Muscle of back (tissue), 11 donors: ENCODE measurements around the gene RAD50. TPM values are rescaled to one million over a fixed set of nuclear protein-coding genes. Genes with fewer than 3 reads are reported as not detected.
"Not testable (repeated sequence)": the region's sequence is repeated elsewhere in the genome, so short reads cannot be mapped to it uniquely, and the experiment has no call there.

Experiments
- DNase-seq, 3 donors: peaks; one replicate each; pipeline versions ENCODE4 v3.0.0 to v3.0.0-alpha.2; 2013
- polyA plus RNA-seq, 10 donors: library from polyadenylated mRNA; unstranded; fragments of 120-200 nt; gene quantifications; one replicate each; pipeline ENCODE4 v1.2.1, GENCODE V29; 2013; ENCODE audit not compliant: insufficient read length in 10 of 10

RAD50 gene
- polyA plus RNA-seq, 10 donors = 19.5 to 28.8 (median 24.3) TPM

GRCh38 chr5:132556153-132556762, 519 bp upstream of the RAD50 start:
- no peak for DNase-seq

DNA sequence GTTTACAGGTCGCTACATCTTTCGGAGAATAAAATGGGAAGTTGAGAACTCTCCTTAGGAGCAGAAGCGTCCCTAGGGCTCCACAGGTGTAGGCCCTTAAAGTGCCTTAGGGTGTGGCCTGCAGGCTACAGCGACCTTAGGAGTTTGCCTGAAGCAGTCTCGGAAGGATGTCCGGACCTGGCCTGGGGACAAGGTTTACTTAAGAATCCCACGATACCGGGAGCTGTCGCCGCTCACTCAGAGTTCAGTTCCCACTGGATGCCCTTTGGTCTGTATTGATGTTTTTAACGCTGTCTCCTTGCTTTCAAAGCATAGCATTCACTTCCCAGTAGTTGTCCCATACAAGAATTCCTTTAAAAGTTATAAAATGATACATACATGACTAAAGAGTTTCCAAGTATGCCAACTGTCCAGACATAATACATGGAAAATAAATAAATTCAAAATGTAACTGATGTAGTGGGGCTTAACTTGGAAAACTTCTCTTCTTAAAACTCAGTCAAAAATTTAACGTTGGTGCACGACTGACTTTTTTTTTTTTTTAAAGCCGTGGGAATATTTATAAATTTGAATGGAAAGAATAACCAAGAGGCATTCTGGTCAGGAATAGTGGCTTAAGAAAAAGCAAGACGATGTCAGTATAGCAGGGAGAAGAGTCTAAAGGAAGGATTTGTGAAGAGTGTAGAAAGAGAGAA, 848 bp downstream of the RAD50 start:
- peak in 2 of 3 donors; percentile 25 to 34 for DNase-seq

DNA sequence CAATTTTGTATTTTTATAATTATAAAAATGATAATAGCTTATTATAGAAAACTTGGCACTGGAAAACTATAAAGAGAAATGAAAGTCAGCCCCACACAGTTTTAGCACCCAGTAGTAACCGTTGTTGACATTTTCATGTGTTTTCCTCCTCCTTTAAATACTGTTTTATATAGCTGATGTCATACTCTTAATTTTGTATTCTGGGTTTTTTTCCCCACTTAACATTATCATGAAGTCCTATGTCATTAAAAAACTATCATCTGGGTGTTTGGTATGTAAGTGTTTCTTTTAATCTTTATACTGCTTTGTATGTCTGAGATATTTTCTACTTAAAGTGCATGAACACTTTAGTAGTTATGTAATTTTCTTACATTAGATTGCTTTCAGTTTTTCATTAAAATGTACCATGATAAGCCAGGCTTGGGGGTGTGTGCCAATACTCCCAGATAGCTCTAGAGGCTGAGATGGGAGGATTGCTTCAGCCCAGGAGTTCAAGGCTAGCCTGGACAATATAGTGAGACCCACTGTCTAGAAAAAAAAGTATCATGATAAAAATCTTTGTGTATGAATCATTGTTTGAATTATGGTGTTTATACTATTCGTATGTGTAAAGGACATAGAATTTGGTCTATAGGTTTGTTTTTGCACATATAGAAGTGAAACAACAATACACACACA, 2.7 kb downstream of the RAD50 start:
- no peak for DNase-seq

- no peak for DNase-seq
Measured at GRCh38 chr5:132561601-132562000, 4.8 kb downstream of the RAD50 start.

GRCh38 chr5:132564555-132564954, 7.8 kb downstream of the RAD50 start:
- DNase-seq = not testable (repeated sequence)

DNA sequence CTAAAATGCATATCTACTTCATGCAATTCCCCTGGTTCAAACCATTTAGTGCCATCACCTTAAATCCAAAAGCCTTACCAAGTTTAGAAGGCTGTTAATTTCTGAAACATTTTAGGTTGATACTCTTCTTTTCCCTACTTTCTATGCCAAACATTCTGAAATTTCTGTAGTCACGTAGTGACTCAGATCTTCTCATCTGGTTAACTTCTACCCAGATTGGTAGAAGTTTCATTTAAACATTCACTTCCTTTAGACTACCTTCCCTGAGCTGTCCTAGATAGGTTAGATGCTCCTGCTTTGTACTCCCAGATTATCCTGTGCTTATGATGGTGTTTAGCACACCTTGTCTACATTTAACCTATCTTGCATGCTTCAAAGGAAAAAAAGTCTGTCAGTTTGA, 9.9 kb downstream of the RAD50 start:
- DNase-seq = no peak

GRCh38 chr5:132576123-132576522, 19.3 kb downstream of the RAD50 start:
- no peak for DNase-seq

DNA sequence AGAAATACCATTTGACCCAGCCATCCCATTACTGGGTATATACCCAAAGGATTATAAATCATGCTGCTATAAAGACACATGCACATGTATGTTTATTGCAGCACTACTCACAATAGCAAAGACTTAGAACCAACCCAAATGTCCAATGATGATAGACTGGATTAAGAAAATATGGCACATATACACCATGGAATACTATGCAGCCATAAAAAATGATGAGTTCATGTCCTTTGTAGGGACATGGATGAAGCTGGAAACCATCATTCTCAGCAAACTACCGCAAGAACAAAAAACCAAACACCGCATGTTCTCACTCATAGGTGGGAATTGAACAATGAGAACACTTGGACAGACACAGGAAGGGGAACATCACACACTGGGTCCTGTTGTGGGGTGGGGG, 27.8 kb downstream of the RAD50 start:
- not testable (repeated sequence) for DNase-seq

- no peak for DNase-seq
Measured at GRCh38 chr5:132586063-132586462, 29.3 kb downstream of the RAD50 start.

DNA sequence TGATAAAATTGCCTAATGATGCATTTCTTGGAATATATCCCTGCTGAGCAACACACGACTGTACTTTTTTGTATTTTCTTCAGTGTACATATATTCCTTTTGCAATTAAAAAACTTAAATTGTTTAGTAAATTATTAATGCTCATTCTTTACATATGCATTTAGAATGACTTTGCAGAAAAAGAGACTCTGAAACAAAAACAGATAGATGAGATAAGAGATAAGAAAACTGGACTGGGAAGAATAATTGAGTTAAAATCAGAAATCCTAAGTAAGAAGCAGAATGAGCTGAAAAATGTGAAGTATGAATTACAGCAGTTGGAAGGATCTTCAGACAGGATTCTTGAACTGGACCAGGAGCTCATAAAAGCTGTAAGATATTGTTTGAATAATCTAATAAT, 32.7 kb downstream of the RAD50 start:
- DNase-seq = no peak

DNA sequence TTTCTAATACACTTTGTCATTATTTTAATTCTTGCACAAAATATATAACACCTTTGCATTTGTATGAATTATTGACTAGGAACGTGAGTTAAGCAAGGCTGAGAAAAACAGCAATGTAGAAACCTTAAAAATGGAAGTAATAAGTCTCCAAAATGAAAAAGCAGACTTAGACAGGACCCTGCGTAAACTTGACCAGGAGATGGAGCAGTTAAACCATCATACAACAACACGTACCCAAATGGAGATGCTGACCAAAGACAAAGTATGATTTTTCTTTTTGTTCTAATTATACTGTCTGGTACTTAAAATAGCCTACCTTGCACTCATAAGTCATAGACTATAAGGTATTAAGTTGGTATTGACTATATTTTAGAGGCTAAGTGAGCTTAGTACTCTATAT, 34.4 kb downstream of the RAD50 start:
- peak in 2 of 3 donors; percentile 3 to 9 for DNase-seq

- DNase-seq = no peak
Measured at GRCh38 chr5:132592521-132592920, 35.7 kb downstream of the RAD50 start.

DNA sequence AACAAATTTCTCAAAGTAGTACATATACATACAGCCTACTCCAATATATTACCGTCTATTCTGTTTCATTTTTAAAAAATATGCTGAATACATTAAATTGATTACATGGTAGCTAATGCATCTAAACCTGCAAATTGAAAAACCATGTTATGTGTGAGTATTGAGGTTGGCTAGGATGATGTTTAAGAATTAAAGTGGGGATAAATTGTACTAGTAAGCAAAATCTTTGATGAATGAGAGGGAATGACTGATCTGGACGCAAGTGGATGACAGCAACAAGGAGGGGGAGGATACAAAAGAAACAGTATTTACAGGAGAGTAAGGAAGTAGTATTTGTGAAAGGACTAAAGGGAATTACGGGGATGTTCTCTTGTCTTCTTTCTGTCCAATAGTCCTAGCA, 37.4 kb downstream of the RAD50 start:
- no peak for DNase-seq

DNA sequence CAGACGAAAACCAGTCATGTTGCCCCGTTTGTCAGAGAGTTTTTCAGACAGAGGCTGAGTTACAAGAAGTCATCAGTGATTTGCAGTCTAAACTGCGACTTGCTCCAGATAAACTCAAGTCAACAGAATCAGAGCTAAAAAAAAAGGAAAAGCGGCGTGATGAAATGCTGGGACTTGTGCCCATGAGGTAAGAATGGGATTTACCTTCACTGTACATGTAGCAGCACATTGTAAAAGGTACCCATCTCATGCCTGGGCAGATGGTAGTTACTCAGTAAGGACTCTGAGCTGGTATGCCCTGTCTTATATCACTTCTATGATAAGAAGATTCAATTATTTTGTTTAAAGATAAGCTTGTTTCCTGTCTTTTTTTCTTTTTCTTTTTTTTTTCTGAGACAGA, 38.8 kb downstream of the RAD50 start:
- DNase-seq = no peak

- DNase-seq = no peak
Measured at GRCh38 chr5:132601071-132601728, 44.4 kb downstream of the RAD50 start.

- DNase-seq = no peak
Measured at GRCh38 chr5:132607095-132607494, 50.3 kb downstream of the RAD50 start.

DNA sequence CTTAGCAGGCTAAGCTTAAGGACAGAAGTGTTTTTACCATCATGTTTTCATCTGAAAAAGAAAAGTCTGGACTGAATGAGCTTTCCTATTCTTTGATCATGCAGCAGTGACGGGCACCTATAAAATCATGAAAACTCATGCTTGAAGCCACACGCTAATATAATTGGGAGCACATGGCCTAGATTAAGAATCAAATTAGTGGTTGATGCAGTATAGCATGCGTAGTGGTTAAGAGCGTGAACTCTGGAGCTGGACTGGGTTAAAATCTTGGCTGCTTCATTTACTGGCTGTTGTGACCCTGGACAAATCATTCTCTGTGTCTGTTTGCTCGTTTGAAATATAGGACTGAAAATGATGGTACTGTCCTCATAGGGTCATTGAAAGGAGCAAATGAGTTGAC, 51.3 kb downstream of the RAD50 start:
- no peak for DNase-seq

DNA sequence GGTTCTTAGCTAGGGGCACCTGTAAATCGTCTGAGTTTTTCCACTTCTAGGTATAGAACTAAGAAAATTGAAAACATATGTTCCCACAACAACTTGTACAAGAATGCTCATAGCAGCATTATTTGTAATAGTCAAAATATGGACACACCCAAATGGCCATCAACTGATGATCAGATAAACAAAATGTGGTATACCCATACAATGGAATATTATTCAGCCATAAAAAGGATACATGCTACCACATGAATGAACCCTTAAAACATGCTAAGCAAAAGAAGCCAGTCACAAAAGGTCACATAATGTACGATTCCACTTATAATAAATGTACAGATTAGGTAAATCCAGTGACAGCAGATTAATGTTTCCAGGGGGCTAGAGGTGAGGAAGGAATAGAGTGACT, 55.2 kb downstream of the RAD50 start:
- DNase-seq = no peak

DNA sequence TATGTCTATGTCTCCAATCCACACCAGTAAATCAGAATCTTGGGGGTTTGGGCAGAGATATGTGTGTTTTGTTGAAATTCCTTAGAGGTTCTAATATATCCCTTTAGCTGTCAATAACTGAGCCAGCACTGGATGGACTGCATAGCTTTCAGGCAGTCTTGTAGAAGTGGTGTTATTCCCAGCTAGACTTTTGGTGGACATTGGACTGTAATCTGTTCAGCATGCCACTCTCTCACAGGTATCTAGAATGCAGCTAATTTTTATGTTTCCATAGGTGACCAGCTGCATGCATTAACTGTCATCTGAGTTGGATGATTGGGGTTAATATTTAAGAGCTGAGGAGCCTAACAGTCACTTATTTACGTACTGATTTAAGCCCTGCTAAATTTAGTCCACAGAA, 56.1 kb downstream of the RAD50 start:
- no peak for DNase-seq

DNA sequence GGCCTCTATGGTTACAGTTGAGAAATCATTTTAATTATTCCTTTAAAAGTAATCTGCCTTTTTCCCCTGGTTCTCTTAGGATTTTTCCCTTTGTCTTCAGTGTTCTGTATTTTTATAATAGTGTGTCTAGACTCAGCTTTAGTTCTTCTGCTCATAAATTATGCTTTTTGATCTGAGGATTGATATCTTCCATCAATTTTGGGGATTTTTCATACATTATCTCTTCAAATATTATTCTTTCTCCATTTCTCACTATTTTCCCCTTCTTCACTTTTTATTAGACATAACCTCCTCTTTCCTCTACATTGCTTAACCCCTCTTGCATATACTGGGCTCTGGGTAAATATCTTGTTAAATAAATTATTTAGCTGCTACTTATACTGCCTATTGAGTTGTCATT, 64.9 kb downstream of the RAD50 start:
- DNase-seq = no peak

GRCh38 chr5:132622608-132623007, 65.8 kb downstream of the RAD50 start:
- DNase-seq = no peak

DNA sequence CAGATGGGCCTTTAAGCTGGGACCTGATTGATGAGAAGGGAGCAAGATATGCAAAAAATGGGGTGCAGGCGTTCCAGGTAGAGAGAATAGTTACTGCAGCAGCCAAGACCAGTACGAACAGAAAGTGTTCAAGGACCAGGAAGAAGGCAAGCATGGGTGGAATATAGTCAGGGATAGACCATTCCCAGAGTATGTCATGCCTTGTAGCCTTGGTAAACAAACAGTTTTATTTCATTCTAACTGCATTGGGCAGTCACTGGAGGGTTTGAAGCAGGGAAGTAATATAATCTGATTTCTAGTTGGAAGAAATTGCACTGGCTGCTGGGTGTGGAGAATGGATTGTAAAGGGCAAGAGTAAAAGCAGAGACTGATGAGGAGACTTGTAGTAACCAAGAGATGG, 70.7 kb downstream of the RAD50 start:
- DNase-seq = no peak

DNA sequence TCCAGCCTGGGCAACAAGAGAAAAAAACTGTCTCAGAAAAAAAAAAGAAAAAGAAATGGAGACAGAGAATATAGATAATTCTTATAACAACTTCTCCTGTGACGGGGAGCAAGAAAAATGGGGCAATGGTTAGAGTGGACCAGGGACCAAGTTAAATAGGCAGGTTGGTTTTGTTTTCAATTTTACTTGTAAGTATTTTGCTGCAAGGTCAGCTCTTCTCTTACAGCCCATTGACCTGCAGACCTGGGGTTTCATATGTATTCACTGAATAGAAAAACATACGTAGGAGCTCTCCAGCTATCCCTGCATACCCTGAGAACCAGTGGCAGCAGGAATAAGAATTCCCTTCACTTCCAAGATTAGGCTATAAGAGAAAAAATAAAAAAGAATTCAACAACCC, 72.0 kb downstream of the RAD50 start:
- DNase-seq = no peak
